H9 (cell line): ENCODE data around the gene TAOK1. TPM values are rescaled to one million over a fixed set of nuclear protein-coding genes. Genes with fewer than 3 reads are reported as not detected.

ENCODE experiments used
- DNase-seq: peaks from one replicate; pipeline ENCODE4 v3.0.0-alpha.2; 2017
- H2AFZ ChIP-seq: one replicate; pipeline ENCODE4 v1.6.1; 2013; ENCODE audit warnings: mild to moderate bottlenecking, low read length, control low read depth, moderate library complexity
- H2AK5ac ChIP-seq: 2 replicates; pipeline ENCODE4 v1.6.1; 2013; ENCODE audit warnings: low read length, control low read depth, mixed read lengths; ENCODE audit not compliant: insufficient read length
- H2BK120ac ChIP-seq: one replicate; pipeline ENCODE4 v1.6.1; 2013; ENCODE audit warnings: low read depth, mild to moderate bottlenecking, low read length, control low read depth, inconsistent platforms; ENCODE audit not compliant: poor library complexity, severe bottlenecking
- H2BK12ac ChIP-seq: 2 replicates; pipeline ENCODE4 v1.6.1; 2013; ENCODE audit warnings: low read length, control low read depth, mixed read lengths, low read depth; ENCODE audit not compliant: insufficient read length
- H2BK15ac ChIP-seq: 2 replicates; pipeline ENCODE4 v1.6.1; 2013; ENCODE audit warnings: low read depth, low read length, control low read depth
- H2BK20ac ChIP-seq: one replicate; pipeline ENCODE4 v1.6.1; 2013; ENCODE audit warnings: low read depth, mild to moderate bottlenecking, low read length, control low read depth, inconsistent platforms; ENCODE audit not compliant: poor library complexity, severe bottlenecking
- H2BK5ac ChIP-seq: 2 replicates; pipeline ENCODE4 v1.6.1; 2013; ENCODE audit warnings: low read length, control low read depth, mixed read lengths; ENCODE audit not compliant: insufficient read length
- H3K14ac ChIP-seq: 2 replicates; pipeline ENCODE4 v1.6.1; 2013; ENCODE audit warnings: low read length, control low read depth; ENCODE audit not compliant: insufficient read depth
- H3K18ac ChIP-seq: 2 replicates; pipeline ENCODE4 v1.6.1; 2013; ENCODE audit warnings: low read depth, mild to moderate bottlenecking, mixed read lengths, low read length, control low read depth; ENCODE audit not compliant: insufficient read length
- H3K23ac ChIP-seq: 2 replicates; pipeline ENCODE4 v1.6.1; 2013; ENCODE audit warnings: low read length, control low read depth, mixed read lengths, low read depth; ENCODE audit not compliant: insufficient read length
- H3K23me2 ChIP-seq: 2 replicates; pipeline ENCODE4 v1.6.1; 2013; ENCODE audit warnings: low read depth, mild to moderate bottlenecking, mixed read lengths, low read length, control low read depth; ENCODE audit not compliant: insufficient read length, poor library complexity, severe bottlenecking
- H3K27ac ChIP-seq: 2 replicates; pipeline ENCODE4 v1.5.1; 2013; ENCODE audit warnings: low read length, control low read depth, mixed read lengths, low read depth; ENCODE audit not compliant: insufficient read length
- H3K27me3 ChIP-seq: 2 replicates; pipeline ENCODE4 v1.6.1; 2013; ENCODE audit warnings: low read length, control low read depth, inconsistent platforms; ENCODE audit not compliant: insufficient read depth
- H3K4ac ChIP-seq: 2 replicates; pipeline ENCODE4 v1.6.1; 2013; ENCODE audit warnings: low read depth, mild to moderate bottlenecking, control low read depth, inconsistent platforms, low read length, moderate library complexity
- H3K4me1 ChIP-seq: 2 replicates; pipeline ENCODE4 v1.6.1; 2013; ENCODE audit warnings: low read length, control low read depth, inconsistent platforms; ENCODE audit not compliant: insufficient read depth
- H3K4me2 ChIP-seq: 2 replicates; pipeline ENCODE4 v1.6.1; 2013; ENCODE audit warnings: low read length, control low read depth, mixed read lengths; ENCODE audit not compliant: insufficient read length, insufficient read depth
- H3K56ac ChIP-seq: 2 replicates; pipeline ENCODE4 v1.6.1; 2013; ENCODE audit warnings: low read depth, mild to moderate bottlenecking, mixed read lengths, low read length, control low read depth; ENCODE audit not compliant: insufficient read length
- H3K79me1 ChIP-seq: 2 replicates; pipeline ENCODE4 v1.6.1; 2013; ENCODE audit warnings: low read depth, mild to moderate bottlenecking, moderate library complexity, low read length, control low read depth, inconsistent platforms; ENCODE audit not compliant: insufficient read depth, poor library complexity, severe bottlenecking
- H3K79me2 ChIP-seq: 2 replicates; pipeline ENCODE4 v1.6.1; 2013; ENCODE audit warnings: low read length, control low read depth, inconsistent platforms; ENCODE audit not compliant: insufficient read depth
- H3K9ac ChIP-seq: 2 replicates; pipeline ENCODE4 v1.6.1; 2013; ENCODE audit warnings: low read length, control low read depth, mixed read lengths; ENCODE audit not compliant: insufficient read length; ENCODE audit errors: extremely low read depth
- H3K9me3 ChIP-seq: one replicate; pipeline ENCODE4 v1.6.1; 2013; ENCODE audit warnings: low read depth, low read length, inconsistent platforms; ENCODE audit not compliant: control insufficient read depth
- H3T11ph ChIP-seq: one replicate; pipeline ENCODE4 v1.6.1; 2013; ENCODE audit warnings: mild to moderate bottlenecking, low read length, control low read depth, inconsistent platforms
- H4K20me1 ChIP-seq: one replicate; pipeline ENCODE4 v1.6.1; 2013; ENCODE audit not compliant: control insufficient read depth, insufficient read length, insufficient read depth
- H4K5ac ChIP-seq: 2 replicates; pipeline ENCODE4 v1.6.1; 2013; ENCODE audit warnings: low read depth, mild to moderate bottlenecking, mixed read lengths, low read length, control low read depth; ENCODE audit not compliant: insufficient read length
- H4K8ac ChIP-seq: replicated peaks from 2 replicates; pipeline ENCODE4 v1.6.1; 2013; ENCODE audit warnings: low read length, control low read depth, mixed read lengths, low read depth; ENCODE audit not compliant: insufficient read length
- H4K91ac ChIP-seq: 2 replicates; pipeline ENCODE4 v1.6.1; 2013; ENCODE audit warnings: low read depth, mild to moderate bottlenecking, moderate library complexity, mixed read lengths, low read length, control low read depth; ENCODE audit not compliant: insufficient read length
- H3K27ac Mint-ChIP-seq, 3 experiments: 2 replicates in 2 of 3; 3 replicates in 1 of 3; pipeline ENCODE4 v1.8.0; 2020 to 2021; ENCODE audit warnings: mixed read lengths in 3 of 3, mild to moderate bottlenecking in 1 of 3, moderate library complexity in 1 of 3
- H3K27me3 Mint-ChIP-seq: 2 replicates; pipeline ENCODE4 v1.8.0; 2021; ENCODE audit warnings: low read depth, mild to moderate bottlenecking, moderate library complexity, mixed read lengths
- H3K36me3 Mint-ChIP-seq, 3 experiments: 2 replicates in 2 of 3; 3 replicates in 1 of 3; pipeline ENCODE4 v1.8.0; 2020 to 2021; ENCODE audit warnings: low read depth in 3 of 3, mixed read lengths in 3 of 3; ENCODE audit not compliant: insufficient read depth in 1 of 3
- H3K4me1 Mint-ChIP-seq, 2 experiments: 2 replicates each; pipeline ENCODE4 v1.8.0; 2020; ENCODE audit warnings: mixed read lengths in 2 of 2
- H3K4me3 Mint-ChIP-seq, 2 experiments: 2 replicates in 1 of 2; 3 replicates in 1 of 2; pipeline ENCODE4 v1.8.0; 2020 to 2021; ENCODE audit warnings: mild to moderate bottlenecking in 2 of 2, mixed read lengths in 2 of 2, moderate library complexity in 1 of 2
- H3K9me3 Mint-ChIP-seq, 2 experiments: 2 replicates in 1 of 2; 3 replicates in 1 of 2; pipeline ENCODE4 v1.8.0; 2020; ENCODE audit warnings: mild to moderate bottlenecking in 2 of 2, mixed read lengths in 2 of 2, moderate library complexity in 1 of 2
- CTCF ChIP-seq: fragments of 200-600 bp; sonication (generic); conservative IDR thresholded peaks from 3 replicates; pipeline ENCODE4 v1.8.0; 2021; ENCODE audit warnings: antibody characterized with exemption, mild to moderate bottlenecking
- WGBS: extraction: QIAGEN DNeasy Blood & Tissue Kit; methylation state at CpG from one replicate; pipeline ENCODE4 v1.1.7; 2013; ENCODE audit warnings: missing lambda C conversion rate, low lambda C conversion rate, mixed read lengths; ENCODE audit not compliant: insufficient read length; ENCODE audit errors: extremely low coverage; 5-methylcytosine and 5-hydroxymethylcytosine counted together
- total RNA-seq: library from RNA; stranded (reverse); gene quantifications from 2 replicates; pipeline ENCODE4 v1.2.1, GENCODE V29; 2021

Gene TAOK1
- total RNA-seq, 1 experiment from 2014 or later = 93.0 TPM

- peak overlapping the region in 1 of 3 experiments; percentile 34; a peak in 1 of 7 replicates for H3K27ac Mint-ChIP-seq
- Histone ChIP-seq H2BK15ac (no peak overlapping the region), H3K4ac (no peak overlapping the region), H4K5ac (no peak overlapping the region), H3K79me2 (no peaks in the 10 kb centered on the region), H3K79me1 (no peaks in the 10 kb centered on the region), H3K23me2 (peaks cover 3% of the 10 kb centered on the region), H3K27me3 (no peaks in the 10 kb centered on the region), H2BK12ac (no peak overlapping the region), H2AK5ac (no peak overlapping the region), H3K27ac (no peak overlapping the region), H4K20me1 (no peaks in the 10 kb centered on the region), H3K9ac (no peak overlapping the region), H3K18ac (no peak overlapping the region), H3T11ph (no peak overlapping the region), H2BK5ac (no peak overlapping the region), H4K91ac (no peak overlapping the region), H2BK120ac (no peak overlapping the region), H3K14ac (no peak overlapping the region), H3K23ac (no peak overlapping the region), H3K9me3 (no peaks in the 10 kb centered on the region), H3K4me1 (peaks cover 3% of the 10 kb centered on the region; the same call in 1 of the 2 replicates), H3K4me2 (no peak overlapping the region), H4K8ac (no peak overlapping the region), H2BK20ac (no peak overlapping the region), H3K56ac (no peak overlapping the region), H2AFZ (no peak overlapping the region)
- 0 out of 3 replicates have a peak, but pooled peaks have one; percentile 12 for TF ChIP-seq CTCF
- no peaks in the 10 kb centered on the region for H3K9me3 Mint-ChIP-seq
- no CpG with 5 or more reads among the region's 3 CpGs for WGBS
- no peak overlapping the region for H3K4me3 Mint-ChIP-seq
- DNase-seq = no peak
- no peaks in the 10 kb centered on the region for H3K36me3 Mint-ChIP-seq
- H3K4me1 Mint-ChIP-seq = peaks cover 9 to 15% of the 10 kb centered on the region in 2 experiments
- H3K27me3 Mint-ChIP-seq = no peaks in the 10 kb centered on the region
Measured at GRCh38 chr17:29384901-29385300, 5.3 kb upstream of the TAOK1 start.
